ENCODE results near the gene NPBWR2. TPM values are rescaled to one million over a fixed set of nuclear protein-coding genes. Genes with fewer than 3 reads are reported as not detected.

NPBWR2 gene
- total and polyA plus RNA-seq, 2 experiments from 2014 or later, result not detected

DNA sequence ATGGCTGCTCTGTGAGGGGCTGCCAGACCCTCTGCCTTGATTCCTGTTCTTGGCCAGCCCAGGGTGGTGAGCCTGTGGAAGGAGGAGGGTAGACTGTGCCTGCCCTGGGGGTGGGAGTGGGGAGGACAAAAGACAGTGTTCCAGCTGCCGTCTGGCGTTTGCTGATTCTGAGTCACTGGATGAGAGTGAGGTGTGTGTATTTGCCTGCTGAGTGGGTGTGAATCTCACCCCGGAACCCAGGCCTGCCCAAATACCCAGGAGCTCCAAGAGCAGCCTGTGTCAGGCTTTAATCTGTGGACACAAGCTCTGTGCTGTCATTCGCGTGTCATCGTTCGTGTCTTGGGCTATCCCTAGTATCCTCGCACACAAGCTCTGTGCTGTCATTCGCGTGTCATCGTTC is 20.6 kb downstream of the NPBWR2 start:
- H3K27ac ChIP-seq (ENCODE audit: low read depth), result no peak overlapping the region
- H3K4me1 ChIP-seq (ENCODE audit: insufficient read depth), result peaks cover 16% of the 10 kb centered on the region; the same call in 1 of the 2 replicates
- no peaks in the 10 kb centered on the region for H3K9me2 ChIP-seq (ENCODE audit: insufficient read depth)
- Mint-ChIP-seq H3K4me3 (no peak overlapping the region), H3K9me3 (peaks cover 3% of the 10 kb centered on the region; the same call in 1 of the 3 replicates), H3K4me1 (peaks cover 16% of the 10 kb centered on the region), H3K27me3 (ENCODE audit: insufficient read depth, low read depth, poor library complexity) (peaks cover 41% of the 10 kb centered on the region), H3K27ac (no peak overlapping the region), H3K36me3 (ENCODE audit: low read depth) (no peaks in the 10 kb centered on the region; the same call in 2 of the 3 replicates)
- H3F3A ChIP-seq (replicated peaks; ENCODE audit: low read depth), result 0 out of 2 replicates have a peak, but pooled peaks cover 2% of the 10 kb centered on the region
- DNase-seq (ENCODE audit: low spot score) (no peak), ATAC-seq (no peak)
- H4K20me1 ChIP-seq (replicated peaks; ENCODE audit: insufficient read depth), result no peaks in the 10 kb centered on the region
- TF ChIP-seq NANOG (IDR thresholded peaks at IDR 0.05; ENCODE audit: borderline replicate concordance), result no peak
- TF ChIP-seq, protein P1, sequence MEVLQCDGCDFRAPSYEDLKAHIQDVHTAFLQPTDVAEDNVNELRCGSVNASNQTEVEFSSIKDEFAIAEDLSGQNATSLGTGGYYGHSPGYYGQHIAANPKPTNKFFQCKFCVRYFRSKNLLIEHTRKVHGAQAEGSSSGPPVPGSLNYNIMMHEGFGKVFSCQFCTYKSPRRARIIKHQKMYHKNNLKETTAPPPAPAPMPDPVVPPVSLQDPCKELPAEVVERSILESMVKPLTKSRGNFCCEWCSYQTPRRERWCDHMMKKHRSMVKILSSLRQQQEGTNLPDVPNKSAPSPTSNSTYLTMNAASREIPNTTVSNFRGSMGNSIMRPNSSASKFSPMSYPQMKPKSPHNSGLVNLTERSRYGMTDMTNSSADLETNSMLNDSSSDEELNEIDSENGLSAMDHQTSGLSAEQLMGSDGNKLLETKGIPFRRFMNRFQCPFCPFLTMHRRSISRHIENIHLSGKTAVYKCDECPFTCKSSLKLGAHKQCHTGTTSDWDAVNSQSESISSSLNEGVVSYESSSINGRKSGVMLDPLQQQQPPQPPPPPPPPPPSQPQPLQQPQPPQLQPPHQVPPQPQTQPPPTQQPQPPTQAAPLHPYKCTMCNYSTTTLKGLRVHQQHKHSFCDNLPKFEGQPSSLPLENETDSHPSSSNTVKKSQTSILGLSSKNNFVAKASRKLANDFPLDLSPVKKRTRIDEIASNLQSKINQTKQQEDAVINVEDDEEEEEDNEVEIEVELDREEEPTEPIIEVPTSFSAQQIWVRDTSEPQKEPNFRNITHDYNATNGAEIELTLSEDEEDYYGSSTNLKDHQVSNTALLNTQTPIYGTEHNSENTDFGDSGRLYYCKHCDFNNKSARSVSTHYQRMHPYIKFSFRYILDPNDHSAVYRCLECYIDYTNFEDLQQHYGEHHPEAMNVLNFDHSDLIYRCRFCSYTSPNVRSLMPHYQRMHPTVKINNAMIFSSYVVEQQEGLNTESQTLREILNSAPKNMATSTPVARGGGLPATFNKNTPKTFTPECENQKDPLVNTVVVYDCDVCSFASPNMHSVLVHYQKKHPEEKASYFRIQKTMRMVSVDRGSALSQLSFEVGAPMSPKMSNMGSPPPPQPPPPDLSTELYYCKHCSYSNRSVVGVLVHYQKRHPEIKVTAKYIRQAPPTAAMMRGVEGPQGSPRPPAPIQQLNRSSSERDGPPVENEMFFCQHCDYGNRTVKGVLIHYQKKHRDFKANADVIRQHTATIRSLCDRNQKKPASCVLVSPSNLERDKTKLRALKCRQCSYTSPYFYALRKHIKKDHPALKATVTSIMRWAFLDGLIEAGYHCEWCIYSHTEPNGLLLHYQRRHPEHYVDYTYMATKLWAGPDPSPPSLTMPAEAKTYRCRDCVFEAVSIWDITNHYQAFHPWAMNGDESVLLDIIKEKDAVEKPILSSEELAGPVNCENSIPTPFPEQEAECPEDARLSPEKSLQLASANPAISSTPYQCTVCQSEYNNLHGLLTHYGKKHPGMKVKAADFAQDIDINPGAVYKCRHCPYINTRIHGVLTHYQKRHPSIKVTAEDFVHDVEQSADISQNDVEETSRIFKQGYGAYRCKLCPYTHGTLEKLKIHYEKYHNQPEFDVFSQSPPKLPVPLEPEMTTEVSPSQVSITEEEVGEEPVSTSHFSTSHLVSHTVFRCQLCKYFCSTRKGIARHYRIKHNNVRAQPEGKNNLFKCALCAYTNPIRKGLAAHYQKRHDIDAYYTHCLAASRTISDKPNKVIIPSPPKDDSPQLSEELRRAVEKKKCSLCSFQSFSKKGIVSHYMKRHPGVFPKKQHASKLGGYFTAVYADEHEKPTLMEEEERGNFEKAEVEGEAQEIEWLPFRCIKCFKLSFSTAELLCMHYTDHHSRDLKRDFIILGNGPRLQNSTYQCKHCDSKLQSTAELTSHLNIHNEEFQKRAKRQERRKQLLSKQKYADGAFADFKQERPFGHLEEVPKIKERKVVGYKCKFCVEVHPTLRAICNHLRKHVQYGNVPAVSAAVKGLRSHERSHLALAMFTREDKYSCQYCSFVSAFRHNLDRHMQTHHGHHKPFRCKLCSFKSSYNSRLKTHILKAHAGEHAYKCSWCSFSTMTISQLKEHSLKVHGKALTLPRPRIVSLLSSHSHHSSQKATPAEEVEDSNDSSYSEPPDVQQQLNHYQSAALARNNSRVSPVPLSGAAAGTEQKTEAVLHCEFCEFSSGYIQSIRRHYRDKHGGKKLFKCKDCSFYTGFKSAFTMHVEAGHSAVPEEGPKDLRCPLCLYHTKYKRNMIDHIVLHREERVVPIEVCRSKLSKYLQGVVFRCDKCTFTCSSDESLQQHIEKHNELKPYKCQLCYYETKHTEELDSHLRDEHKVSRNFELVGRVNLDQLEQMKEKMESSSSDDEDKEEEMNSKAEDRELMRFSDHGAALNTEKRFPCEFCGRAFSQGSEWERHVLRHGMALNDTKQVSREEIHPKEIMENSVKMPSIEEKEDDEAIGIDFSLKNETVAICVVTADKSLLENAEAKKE (CRISPR knock-in tag; IDR thresholded peaks at IDR 0.05), result no peak
- TF ChIP-seq, protein P2, sequence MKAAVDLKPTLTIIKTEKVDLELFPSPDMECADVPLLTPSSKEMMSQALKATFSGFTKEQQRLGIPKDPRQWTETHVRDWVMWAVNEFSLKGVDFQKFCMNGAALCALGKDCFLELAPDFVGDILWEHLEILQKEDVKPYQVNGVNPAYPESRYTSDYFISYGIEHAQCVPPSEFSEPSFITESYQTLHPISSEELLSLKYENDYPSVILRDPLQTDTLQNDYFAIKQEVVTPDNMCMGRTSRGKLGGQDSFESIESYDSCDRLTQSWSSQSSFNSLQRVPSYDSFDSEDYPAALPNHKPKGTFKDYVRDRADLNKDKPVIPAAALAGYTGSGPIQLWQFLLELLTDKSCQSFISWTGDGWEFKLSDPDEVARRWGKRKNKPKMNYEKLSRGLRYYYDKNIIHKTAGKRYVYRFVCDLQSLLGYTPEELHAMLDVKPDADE (IDR thresholded peaks at IDR 0.05), result no peak
- no peak for TF ChIP-seq ZNF114 (CRISPR knock-in tag; IDR thresholded peaks at IDR 0.05)
- TF ChIP-seq EZH2 (IDR thresholded peaks at IDR 0.05; ENCODE audit: low read depth, unreplicated experiment), result no peak
- TF ChIP-seq STAT1 (IDR thresholded peaks at IDR 0.05; ENCODE audit: unreplicated experiment), result no peak
- TF ChIP-seq, protein P3, sequence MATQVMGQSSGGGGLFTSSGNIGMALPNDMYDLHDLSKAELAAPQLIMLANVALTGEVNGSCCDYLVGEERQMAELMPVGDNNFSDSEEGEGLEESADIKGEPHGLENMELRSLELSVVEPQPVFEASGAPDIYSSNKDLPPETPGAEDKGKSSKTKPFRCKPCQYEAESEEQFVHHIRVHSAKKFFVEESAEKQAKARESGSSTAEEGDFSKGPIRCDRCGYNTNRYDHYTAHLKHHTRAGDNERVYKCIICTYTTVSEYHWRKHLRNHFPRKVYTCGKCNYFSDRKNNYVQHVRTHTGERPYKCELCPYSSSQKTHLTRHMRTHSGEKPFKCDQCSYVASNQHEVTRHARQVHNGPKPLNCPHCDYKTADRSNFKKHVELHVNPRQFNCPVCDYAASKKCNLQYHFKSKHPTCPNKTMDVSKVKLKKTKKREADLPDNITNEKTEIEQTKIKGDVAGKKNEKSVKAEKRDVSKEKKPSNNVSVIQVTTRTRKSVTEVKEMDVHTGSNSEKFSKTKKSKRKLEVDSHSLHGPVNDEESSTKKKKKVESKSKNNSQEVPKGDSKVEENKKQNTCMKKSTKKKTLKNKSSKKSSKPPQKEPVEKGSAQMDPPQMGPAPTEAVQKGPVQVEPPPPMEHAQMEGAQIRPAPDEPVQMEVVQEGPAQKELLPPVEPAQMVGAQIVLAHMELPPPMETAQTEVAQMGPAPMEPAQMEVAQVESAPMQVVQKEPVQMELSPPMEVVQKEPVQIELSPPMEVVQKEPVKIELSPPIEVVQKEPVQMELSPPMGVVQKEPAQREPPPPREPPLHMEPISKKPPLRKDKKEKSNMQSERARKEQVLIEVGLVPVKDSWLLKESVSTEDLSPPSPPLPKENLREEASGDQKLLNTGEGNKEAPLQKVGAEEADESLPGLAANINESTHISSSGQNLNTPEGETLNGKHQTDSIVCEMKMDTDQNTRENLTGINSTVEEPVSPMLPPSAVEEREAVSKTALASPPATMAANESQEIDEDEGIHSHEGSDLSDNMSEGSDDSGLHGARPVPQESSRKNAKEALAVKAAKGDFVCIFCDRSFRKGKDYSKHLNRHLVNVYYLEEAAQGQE (IDR thresholded peaks at IDR 0.05; ENCODE audit: unreplicated experiment), result no peak
- TF ChIP-seq JUNB (IDR thresholded peaks at IDR 0.05; ENCODE audit: unreplicated experiment), result no peak
- TF ChIP-seq, protein P4, sequence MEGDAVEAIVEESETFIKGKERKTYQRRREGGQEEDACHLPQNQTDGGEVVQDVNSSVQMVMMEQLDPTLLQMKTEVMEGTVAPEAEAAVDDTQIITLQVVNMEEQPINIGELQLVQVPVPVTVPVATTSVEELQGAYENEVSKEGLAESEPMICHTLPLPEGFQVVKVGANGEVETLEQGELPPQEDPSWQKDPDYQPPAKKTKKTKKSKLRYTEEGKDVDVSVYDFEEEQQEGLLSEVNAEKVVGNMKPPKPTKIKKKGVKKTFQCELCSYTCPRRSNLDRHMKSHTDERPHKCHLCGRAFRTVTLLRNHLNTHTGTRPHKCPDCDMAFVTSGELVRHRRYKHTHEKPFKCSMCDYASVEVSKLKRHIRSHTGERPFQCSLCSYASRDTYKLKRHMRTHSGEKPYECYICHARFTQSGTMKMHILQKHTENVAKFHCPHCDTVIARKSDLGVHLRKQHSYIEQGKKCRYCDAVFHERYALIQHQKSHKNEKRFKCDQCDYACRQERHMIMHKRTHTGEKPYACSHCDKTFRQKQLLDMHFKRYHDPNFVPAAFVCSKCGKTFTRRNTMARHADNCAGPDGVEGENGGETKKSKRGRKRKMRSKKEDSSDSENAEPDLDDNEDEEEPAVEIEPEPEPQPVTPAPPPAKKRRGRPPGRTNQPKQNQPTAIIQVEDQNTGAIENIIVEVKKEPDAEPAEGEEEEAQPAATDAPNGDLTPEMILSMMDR (conservative IDR thresholded peaks at IDR 0.05; ENCODE audit: low read depth in 2 of 2), result no peak
- H3K36me3 ChIP-seq (ENCODE audit: insufficient read depth), result no peaks in the 10 kb centered on the region
- H3K4me3 ChIP-seq, result no peak overlapping the region
- H3K4me2 ChIP-seq, result no peak overlapping the region
- peaks cover 37% of the 10 kb centered on the region for H3K27me3 ChIP-seq (ENCODE audit: insufficient read depth)
- H2AFZ ChIP-seq, result no peak overlapping the region
- no peaks in the 10 kb centered on the region for H3K79me2 ChIP-seq (replicated peaks; ENCODE audit: insufficient read depth)

Data from GM23338 (cell line).